KMS-11 (cell line): ENCODE measurements around the gene DHFR2.

ENCODE experiments used
- H2AFZ ChIP-seq: fragments of 200-600 bp; sonication (generic); 2 replicates; pipeline ENCODE4 v1.6.1; 2016; ENCODE audit warnings: antibody characterized with exemption, mixed run types, low read depth
- H3K27ac ChIP-seq: fragments of 200-600 bp; sonication (generic); 2 replicates; pipeline ENCODE4 v1.6.1; 2016; ENCODE audit warnings: mild to moderate bottlenecking, mixed run types
- H3K27me3 ChIP-seq: fragments of 200-600 bp; sonication (generic); 2 replicates; pipeline ENCODE4 v1.6.1; 2017; ENCODE audit warnings: mild to moderate bottlenecking, low read depth, mixed run types, moderate library complexity; ENCODE audit not compliant: insufficient read depth
- H3K36me3 ChIP-seq: fragments of 200-600 bp; sonication (generic); 2 replicates; pipeline ENCODE4 v1.6.1; 2017; ENCODE audit warnings: mild to moderate bottlenecking, mixed run types; ENCODE audit not compliant: insufficient read depth
- H3K4me1 ChIP-seq: fragments of 200-600 bp; sonication (generic); 2 replicates; pipeline ENCODE4 v1.6.1; 2016; ENCODE audit warnings: mild to moderate bottlenecking, low read depth, mixed run types; ENCODE audit not compliant: poor library complexity, severe bottlenecking
- H3K4me2 ChIP-seq: fragments of 200-600 bp; sonication (generic); 2 replicates; pipeline ENCODE4 v1.7.0; 2016; ENCODE audit warnings: mild to moderate bottlenecking, mixed run types
- H3K4me3 ChIP-seq: fragments of 200-600 bp; sonication (generic); IDR thresholded peaks from 2 replicates; pipeline ENCODE4 v1.6.1; 2017; ENCODE audit warnings: low read depth, low read length, mixed read lengths; ENCODE audit not compliant: insufficient read depth
- H3K79me2 ChIP-seq: fragments of 200-600 bp; sonication (generic); 2 replicates; pipeline ENCODE4 v1.6.1; 2016; ENCODE audit warnings: low read depth, mixed run types; ENCODE audit not compliant: insufficient read depth
- H3K9ac ChIP-seq: fragments of 200-600 bp; sonication (generic); 2 replicates; pipeline ENCODE4 v1.6.1; 2016; ENCODE audit warnings: mild to moderate bottlenecking, mixed run types
- H4K20me1 ChIP-seq: fragments of 200-600 bp; sonication (generic); 2 replicates; pipeline ENCODE4 v1.6.1; 2016; ENCODE audit warnings: mild to moderate bottlenecking, mixed run types; ENCODE audit not compliant: insufficient read depth
- CTCF ChIP-seq: fragments of 200-600 bp; sonication (generic); conservative IDR thresholded peaks from 2 replicates; pipeline ENCODE4 v1.6.1; 2017; ENCODE audit warnings: low read depth, mild to moderate bottlenecking, antibody characterized with exemption, low read length, moderate library complexity, mixed read lengths

Gene DHFR2

GRCh38 chr3:94099311-94099710, 36.6 kb upstream of the DHFR2 start:
- Histone ChIP-seq H3K4me1 (no peaks in the 10 kb centered on the region), H3K27me3 (no peaks in the 10 kb centered on the region), H4K20me1 (no peaks in the 10 kb centered on the region), H3K9ac (no peak overlapping the region), H3K79me2 (no peaks in the 10 kb centered on the region), H2AFZ (no peak overlapping the region), H3K36me3 (no peaks in the 10 kb centered on the region), H3K4me3 (no peak overlapping the region), H3K27ac (no peak overlapping the region), H3K4me2 (no peak overlapping the region)
- no peak for TF ChIP-seq CTCF

- Histone ChIP-seq H3K9ac (no peak overlapping the region), H3K4me3 (no peak overlapping the region), H3K27me3 (no peaks in the 10 kb centered on the region), H2AFZ (no peak overlapping the region), H4K20me1 (no peaks in the 10 kb centered on the region), H3K4me2 (no peak overlapping the region), H3K27ac (no peak overlapping the region), H3K36me3 (no peaks in the 10 kb centered on the region), H3K4me1 (no peaks in the 10 kb centered on the region), H3K79me2 (no peaks in the 10 kb centered on the region)
- TF ChIP-seq CTCF = no peak
Observed at GRCh38 chr3:94098452-94098851, 35.7 kb upstream of the DHFR2 start.

GRCh38 chr3:94095111-94095510, 32.4 kb upstream of the DHFR2 start:
- Histone ChIP-seq H3K27me3 (no peaks in the 10 kb centered on the region), H3K4me1 (no peaks in the 10 kb centered on the region), H3K79me2 (no peaks in the 10 kb centered on the region), H4K20me1 (no peaks in the 10 kb centered on the region), H3K4me3 (no peak overlapping the region), H3K36me3 (no peaks in the 10 kb centered on the region), H3K9ac (no peak overlapping the region), H3K27ac (no peak overlapping the region), H3K4me2 (no peak overlapping the region), H2AFZ (no peak overlapping the region)
- no peak for TF ChIP-seq CTCF

- H4K20me1 ChIP-seq = no peaks in the 10 kb centered on the region
Observed at GRCh38 chr3:94093151-94093550, 30.4 kb upstream of the DHFR2 start.

More at GRCh38 chr3:94093151-94093550, 30.4 kb upstream of the DHFR2 start:
- no peaks in the 10 kb centered on the region for H3K27me3 ChIP-seq
- no peaks in the 10 kb centered on the region for H3K4me1 ChIP-seq
- no peak overlapping the region for H2AFZ ChIP-seq
- no peak overlapping the region for H3K4me2 ChIP-seq
- no peak overlapping the region for H3K27ac ChIP-seq
- TF ChIP-seq CTCF = no peak
- no peaks in the 10 kb centered on the region for H3K36me3 ChIP-seq
- H3K4me3 ChIP-seq = no peak overlapping the region
- no peak overlapping the region for H3K9ac ChIP-seq
- no peaks in the 10 kb centered on the region for H3K79me2 ChIP-seq
